ENCODE results near the gene ANKRD66. TPM values are rescaled to one million over a fixed set of nuclear protein-coding genes. Genes with fewer than 3 reads are reported as not detected.

ANKRD66 gene
- total and polyA plus RNA-seq, 8 donors: 0.73 to 20.5 TPM; not detected in 6

DNA sequence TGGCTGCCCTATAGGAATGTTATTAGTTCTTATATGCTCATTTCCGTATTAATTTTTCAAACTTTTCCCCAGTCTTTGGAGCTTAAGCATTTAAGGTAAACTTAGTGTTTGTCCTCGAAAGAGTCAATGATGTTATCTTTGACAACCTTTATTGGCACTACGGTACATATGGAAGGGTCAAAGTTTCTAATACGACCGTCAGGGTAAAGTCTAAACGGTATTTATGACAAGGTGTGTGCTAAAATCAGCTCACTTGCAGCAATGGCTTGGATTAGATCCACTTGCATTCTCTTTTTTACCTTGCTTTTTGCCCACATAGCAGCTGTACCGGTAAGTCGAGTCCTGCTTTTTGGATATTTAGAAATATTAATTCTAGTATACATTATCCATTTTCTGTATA is 46.4 kb downstream of the ANKRD66 start, which contains the start of gene MEP1A:
TSS of gene MEP1A (plus strand) at position 252 of the 400 bp plus-strand sequence. CDS start at position 262, 10 bp downstream.
- intact Hi-C loops (cut with DNase I; ENCODE audit: low total_unique reads): no loop called here
- Histone ChIP-seq H3K4me3 (no peak within 1 kb of the TSS), H3K9me3 (no peaks in the 10 kb centered on the region), H3K36me3 (no peaks in the 10 kb centered on the region), H3K27me3 (no peaks in the 10 kb centered on the region), H3K4me1 (no peaks in the 10 kb centered on the region), H3K27ac (no peak within 1 kb of the TSS)
- no peak for DNase-seq
- TF ChIP-seq POLR2AphosphoS5 (IDR thresholded peaks at IDR 0.05): no peak
- WGBS, 5 donors: 44 to 70% (median 52%) methylated on average over 8 of the region's 8 CpGs

DNA sequence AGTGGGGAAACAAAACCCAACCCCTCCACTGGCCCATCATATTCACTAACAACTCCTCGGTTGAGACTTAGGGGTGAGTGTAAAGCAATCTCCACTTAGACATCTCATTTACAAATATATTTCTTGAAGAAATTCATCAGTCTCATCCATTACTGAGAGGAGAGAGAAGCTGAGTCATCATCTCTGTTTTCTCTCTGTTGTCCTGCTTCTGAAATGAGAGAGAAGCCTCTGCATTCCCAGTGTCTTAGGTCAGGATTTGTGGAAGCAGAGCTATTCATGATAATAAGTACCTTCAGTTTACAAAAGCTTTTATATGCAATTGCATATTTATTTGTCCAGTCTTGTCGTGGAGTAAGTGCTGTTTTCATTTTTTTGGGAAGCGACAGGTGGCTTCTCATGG is 47.3 kb downstream of the ANKRD66 start:
- Histone ChIP-seq H3K9me3 (no peaks in the 10 kb centered on the region), H3K4me1 (no peaks in the 10 kb centered on the region), H3K36me3 (no peaks in the 10 kb centered on the region), H3K27ac (no peak overlapping the region), H3K27me3 (no peaks in the 10 kb centered on the region), H3K4me3 (no peak overlapping the region)
- intact Hi-C loops (cut with DNase I; ENCODE audit: low total_unique reads): no loop called here
- WGBS, 5 donors: 73 to 80% (median 75%) methylated on average over 3 of the region's 3 CpGs
- no peak for DNase-seq
- TF ChIP-seq POLR2AphosphoS5 (IDR thresholded peaks at IDR 0.05): no peak
- TF ChIP-seq, protein P1, sequence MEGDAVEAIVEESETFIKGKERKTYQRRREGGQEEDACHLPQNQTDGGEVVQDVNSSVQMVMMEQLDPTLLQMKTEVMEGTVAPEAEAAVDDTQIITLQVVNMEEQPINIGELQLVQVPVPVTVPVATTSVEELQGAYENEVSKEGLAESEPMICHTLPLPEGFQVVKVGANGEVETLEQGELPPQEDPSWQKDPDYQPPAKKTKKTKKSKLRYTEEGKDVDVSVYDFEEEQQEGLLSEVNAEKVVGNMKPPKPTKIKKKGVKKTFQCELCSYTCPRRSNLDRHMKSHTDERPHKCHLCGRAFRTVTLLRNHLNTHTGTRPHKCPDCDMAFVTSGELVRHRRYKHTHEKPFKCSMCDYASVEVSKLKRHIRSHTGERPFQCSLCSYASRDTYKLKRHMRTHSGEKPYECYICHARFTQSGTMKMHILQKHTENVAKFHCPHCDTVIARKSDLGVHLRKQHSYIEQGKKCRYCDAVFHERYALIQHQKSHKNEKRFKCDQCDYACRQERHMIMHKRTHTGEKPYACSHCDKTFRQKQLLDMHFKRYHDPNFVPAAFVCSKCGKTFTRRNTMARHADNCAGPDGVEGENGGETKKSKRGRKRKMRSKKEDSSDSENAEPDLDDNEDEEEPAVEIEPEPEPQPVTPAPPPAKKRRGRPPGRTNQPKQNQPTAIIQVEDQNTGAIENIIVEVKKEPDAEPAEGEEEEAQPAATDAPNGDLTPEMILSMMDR (IDR thresholded peaks at IDR 0.05): no peak
- TF ChIP-seq EP300 (IDR thresholded peaks at IDR 0.05): no peak
- no peak for TF ChIP-seq POLR2A (IDR thresholded peaks at IDR 0.05)

DNA sequence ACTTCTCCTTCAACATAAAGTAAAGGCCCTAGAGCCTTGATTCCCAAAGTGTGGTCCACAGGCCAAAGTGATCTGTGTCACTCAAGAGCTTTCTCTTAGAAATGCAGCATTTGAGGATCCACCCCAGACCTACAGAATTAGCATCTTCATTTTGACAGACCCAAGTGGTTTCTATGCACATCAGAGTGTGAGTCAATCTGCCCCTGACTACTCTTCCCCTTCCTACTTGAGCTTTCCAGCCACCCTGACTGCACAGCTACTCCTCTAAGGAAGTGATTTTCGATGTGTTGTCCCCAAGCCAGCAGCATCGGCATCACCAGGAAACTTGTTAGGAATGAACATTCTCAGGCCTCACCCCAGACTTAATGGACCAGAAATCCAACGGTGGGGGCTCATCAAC is 49.1 kb downstream of the ANKRD66 start:
- H3K4me1 ChIP-seq: no peaks in the 10 kb centered on the region
- intact Hi-C loops (cut with DNase I; ENCODE audit: low total_unique reads): no loop called here
- H3K4me3 ChIP-seq: no peak overlapping the region
- 76 to 89% (median 80%) methylated on average over 3 of the region's 3 CpGs for WGBS, 5 donors
- no peak for DNase-seq
- H3K9me3 ChIP-seq: no peaks in the 10 kb centered on the region
- TF ChIP-seq POLR2A (IDR thresholded peaks at IDR 0.05) (no peak), POLR2AphosphoS5 (IDR thresholded peaks at IDR 0.05) (no peak), EP300 (IDR thresholded peaks at IDR 0.05) (no peak)
- TF ChIP-seq, protein P1 (IDR thresholded peaks at IDR 0.05): no peak
- no peaks in the 10 kb centered on the region for H3K27me3 ChIP-seq
- no peaks in the 10 kb centered on the region for H3K36me3 ChIP-seq
- no peak overlapping the region for H3K27ac ChIP-seq

DNA sequence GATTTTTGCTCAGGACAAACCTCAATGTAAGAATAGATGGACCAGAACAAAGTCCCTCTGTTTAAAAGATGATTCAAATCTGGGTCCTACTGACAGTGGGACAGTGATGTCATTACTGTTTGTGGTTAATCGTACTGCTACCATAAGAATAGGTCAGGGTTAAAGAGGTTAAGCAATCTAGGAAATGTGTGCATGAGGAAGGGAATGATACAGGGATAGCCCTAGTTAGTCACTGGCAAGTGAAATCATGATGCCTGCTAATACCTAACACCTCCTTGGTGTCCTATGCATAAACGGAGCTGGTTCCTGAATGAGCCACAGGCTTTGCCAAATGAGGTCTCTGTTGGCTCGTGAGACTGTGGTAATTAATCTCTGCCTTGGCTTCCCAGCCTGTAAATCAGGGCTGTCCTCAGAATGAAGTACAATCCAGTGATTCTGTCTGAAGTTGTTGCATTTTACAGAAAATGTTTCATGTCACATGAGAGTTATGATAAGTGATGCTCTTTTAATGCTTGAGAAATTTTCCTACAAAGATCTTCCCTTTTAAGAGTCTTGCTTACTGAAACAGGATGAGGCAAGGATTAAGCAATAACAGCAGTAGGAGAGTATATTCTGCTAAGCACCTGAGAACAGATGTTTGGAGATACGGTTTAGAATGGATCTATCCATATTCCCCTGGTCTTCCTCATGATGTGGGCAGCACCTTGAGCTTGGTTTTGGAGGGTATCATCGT is 50.3 kb downstream of the ANKRD66 start:
- TF ChIP-seq POLR2A (IDR thresholded peaks at IDR 0.05) (no peak), EP300 (IDR thresholded peaks at IDR 0.05) (no peak), POLR2AphosphoS5 (IDR thresholded peaks at IDR 0.05) (no peak)
- TF ChIP-seq, protein P1 (IDR thresholded peaks at IDR 0.05): no peak
- no peaks in the 10 kb centered on the region for H3K4me1 ChIP-seq
- no peak for DNase-seq
- no peaks in the 10 kb centered on the region for H3K27me3 ChIP-seq
- no peak overlapping the region for H3K27ac ChIP-seq
- no peaks in the 10 kb centered on the region for H3K9me3 ChIP-seq
- intact Hi-C loops (cut with DNase I; ENCODE audit: low total_unique reads): no loop called here
- H3K4me3 ChIP-seq: no peak overlapping the region
- 41 to 54% (median 52%) methylated on average over 5 of the region's 5 CpGs for WGBS, 5 donors
- H3K36me3 ChIP-seq: no peaks in the 10 kb centered on the region

DNA sequence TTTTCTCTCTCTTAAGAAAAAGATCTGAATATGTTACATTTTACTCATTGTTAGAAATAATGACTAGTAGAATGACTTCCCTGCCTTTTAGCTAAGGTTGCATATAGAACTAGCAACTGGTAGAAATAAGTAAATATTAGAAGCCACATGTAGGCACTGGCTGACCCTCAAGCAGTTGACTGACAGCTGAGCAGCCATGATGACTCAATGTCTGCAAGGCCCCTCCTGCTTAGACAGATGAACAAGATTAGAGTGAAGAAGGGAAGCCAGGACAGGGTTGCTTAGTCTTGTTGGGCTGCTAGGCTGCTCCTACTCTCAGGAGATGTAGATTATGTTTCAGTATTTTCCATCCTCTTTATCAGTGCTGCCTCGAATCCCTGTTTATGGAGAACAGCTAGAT is 52.9 kb downstream of the ANKRD66 start:
- Histone ChIP-seq H3K27ac (no peak overlapping the region), H3K27me3 (no peaks in the 10 kb centered on the region), H3K36me3 (no peaks in the 10 kb centered on the region), H3K4me1 (no peaks in the 10 kb centered on the region), H3K9me3 (no peaks in the 10 kb centered on the region), H3K4me3 (no peak overlapping the region)
- no peak for DNase-seq
- TF ChIP-seq, protein P1 (IDR thresholded peaks at IDR 0.05): no peak
- TF ChIP-seq POLR2AphosphoS5 (IDR thresholded peaks at IDR 0.05) (no peak), POLR2A (IDR thresholded peaks at IDR 0.05) (no peak), EP300 (IDR thresholded peaks at IDR 0.05) (no peak)
- 25 to 45% (median 33%) methylated on average over 1 of the region's 1 CpG for WGBS, 5 donors
- intact Hi-C loops (cut with DNase I; ENCODE audit: low total_unique reads): no loop called here

Data from stomach (tissue), 9 donors.